Fibroblast of pulmonary artery (primary cell): ENCODE measurements around the gene SLC7A9.

Experiments used
- DNase-seq: peaks from one replicate; pipeline ENCODE4 v3.0.0-alpha.2; 2010; ENCODE audit warnings: low read depth
- H3K4me3 ChIP-seq: replicated peaks from 2 replicates; pipeline ENCODE4 v1.5.1; 2011; ENCODE audit warnings: low read depth, mild to moderate bottlenecking, control low read depth, low read length, moderate library complexity
- CTCF ChIP-seq: IDR thresholded peaks from 2 replicates; pipeline ENCODE4 v1.5.1; 2011; ENCODE audit warnings: mild to moderate bottlenecking, control low read depth, low read length, inconsistent platforms; ENCODE audit errors: missing control alignments

Gene SLC7A9

DNA sequence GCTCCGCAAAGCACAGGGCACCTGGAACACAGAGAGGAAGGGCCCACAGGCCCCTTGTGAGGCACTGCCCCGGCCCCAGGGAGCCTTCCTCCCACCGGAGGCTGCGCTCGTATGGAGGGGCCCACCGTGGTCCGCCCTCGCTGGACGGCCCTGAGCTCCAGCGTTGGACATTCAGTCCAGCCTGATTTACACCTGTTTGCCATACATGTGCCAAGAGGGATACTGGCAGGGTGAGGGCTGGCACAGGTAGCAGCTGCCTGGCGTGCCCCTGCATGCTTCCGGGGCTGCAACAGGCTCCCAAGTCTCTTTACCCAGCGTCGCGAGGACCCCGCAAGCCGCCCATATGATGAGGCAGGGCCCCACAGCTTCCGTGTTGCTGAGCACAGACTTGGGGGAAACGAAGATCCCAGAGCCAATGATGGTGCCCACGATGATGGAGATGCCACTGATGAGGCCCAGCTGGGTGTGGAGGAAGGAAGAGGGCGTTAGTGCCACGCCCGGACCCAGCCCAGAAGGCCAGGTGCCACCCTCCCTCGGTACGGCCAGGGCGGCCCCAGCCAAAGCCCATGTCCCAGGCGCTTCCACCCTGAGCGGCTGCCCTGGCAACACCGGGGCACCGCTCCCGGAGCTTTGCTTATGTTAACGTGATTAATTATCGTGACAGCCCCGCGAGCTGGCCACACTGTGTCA is 5.1 kb downstream of the SLC7A9 start:
- no peak for TF ChIP-seq CTCF
- DNase-seq = no peak
- H3K4me3 ChIP-seq = no peak overlapping the region

DNA sequence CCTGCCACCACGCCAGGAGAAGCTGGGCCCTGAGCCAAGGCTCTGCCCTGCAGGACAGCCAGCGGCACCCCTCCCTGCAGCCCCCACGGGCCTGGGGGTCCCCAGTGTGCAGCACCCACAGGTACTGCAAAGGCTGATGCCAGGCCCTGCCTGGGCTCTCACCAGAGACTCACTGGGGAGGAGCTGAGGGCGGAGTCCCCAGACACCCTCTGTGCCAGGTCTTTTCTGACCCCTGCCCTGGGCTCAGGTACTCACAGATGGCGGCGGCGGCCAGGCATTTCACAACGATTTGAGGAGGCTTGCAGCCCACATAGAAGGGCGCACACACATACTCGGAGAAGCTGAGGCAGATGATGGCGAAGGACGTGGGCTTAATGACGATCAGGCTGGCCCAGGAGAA is 5.7 kb downstream of the SLC7A9 start:
- no peak for TF ChIP-seq CTCF
- no peak for DNase-seq
- no peak overlapping the region for H3K4me3 ChIP-seq

DNA sequence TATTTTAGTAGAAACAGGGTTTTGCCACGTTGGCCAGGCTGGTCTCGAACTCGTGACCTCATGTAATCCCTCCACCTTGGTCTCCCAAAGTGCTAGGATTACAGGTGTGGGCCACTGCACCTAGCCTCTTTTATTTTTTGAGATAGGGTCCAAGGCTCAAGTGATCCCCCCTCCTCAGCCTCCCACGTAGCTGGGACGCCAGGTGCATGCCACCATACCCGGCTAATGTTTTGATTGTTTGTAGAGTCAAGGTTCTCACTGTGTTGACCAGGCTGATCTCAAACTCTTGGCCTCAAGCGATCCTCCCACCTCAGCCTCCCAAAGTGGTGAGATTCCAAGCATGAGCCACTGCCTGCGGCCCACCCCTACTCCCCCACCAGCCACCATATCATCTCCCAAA is 6.3 kb downstream of the SLC7A9 start:
- TF ChIP-seq CTCF = no peak
- H3K4me3 ChIP-seq = no peak overlapping the region
- DNase-seq = no peak

- no peak for TF ChIP-seq CTCF
- no peak for DNase-seq
- no peak overlapping the region for H3K4me3 ChIP-seq
These were observed 6.8 kb downstream of the SLC7A9 start for GRCh38 chr19:32862741-32863140.

- TF ChIP-seq CTCF = no peak
- no peak for DNase-seq
These were observed 7.4 kb downstream of the SLC7A9 start for GRCh38 chr19:32862173-32862572.

GRCh38 chr19:32861596-32861995 is 8.0 kb downstream of the SLC7A9 start:
- no peak for DNase-seq

More at GRCh38 chr19:32862173-32862572, 7.4 kb downstream of the SLC7A9 start:
- no peak overlapping the region for H3K4me3 ChIP-seq

More at GRCh38 chr19:32861596-32861995, 8.0 kb downstream of the SLC7A9 start:
- H3K4me3 ChIP-seq = no peak overlapping the region
- no peak for TF ChIP-seq CTCF
